Smooth muscle cell (in vitro differentiated cells): Measurements from ENCODE around the gene ZNF215. TPM values are rescaled to one million over a fixed set of nuclear protein-coding genes. Genes with fewer than 3 reads are reported as not detected.
A peak's percentile ranks its signal among the peaks of the same experiment; 100 is the strongest.

Experiments used
- DNase-seq: peaks from one replicate; lab custom pipeline; 2025; ENCODE audit not compliant: unreplicated experiment; lab: John Stamatoyannopoulos, UW
- H2AFZ ChIP-seq: fragments of 200-600 bp; sonication (generic); 2 replicates; pipeline ENCODE4 v1.6.0; 2016; ENCODE audit warnings: antibody characterized with exemption, low read depth, mild to moderate bottlenecking
- H3F3A ChIP-seq: fragments of 200-600 bp; sonication (generic); 2 replicates; pipeline ENCODE4 v1.6.0; 2017; ENCODE audit warnings: antibody characterized with exemption, low read depth
- H3K27ac ChIP-seq: fragments of 200-600 bp; sonication (generic); 2 replicates; pipeline ENCODE4 v1.5.1; 2016; ENCODE audit warnings: low read depth, mild to moderate bottlenecking
- H3K27me3 ChIP-seq: fragments of 200-600 bp; sonication (generic); 2 replicates; pipeline ENCODE4 v1.6.1; 2016; ENCODE audit warnings: low read depth, mild to moderate bottlenecking
- H3K36me3 ChIP-seq: fragments of 200-600 bp; sonication (generic); 2 replicates; pipeline ENCODE4 v1.5.1; 2016; ENCODE audit warnings: low read depth
- H3K4me1 ChIP-seq: fragments of 200-600 bp; sonication (generic); 2 replicates; pipeline ENCODE4 v1.5.1; 2016; ENCODE audit warnings: low read depth
- H3K4me2 ChIP-seq: fragments of 200-600 bp; sonication (generic); 2 replicates; pipeline ENCODE4 v1.6.0; 2016; ENCODE audit warnings: mild to moderate bottlenecking
- H3K4me3 ChIP-seq: fragments of 200-600 bp; sonication (generic); 2 replicates; pipeline ENCODE4 v1.5.1; 2016; ENCODE audit warnings: mild to moderate bottlenecking
- H3K79me2 ChIP-seq: fragments of 200-600 bp; sonication (generic); 2 replicates; pipeline ENCODE4 v1.6.0; 2016; ENCODE audit warnings: low read depth, mild to moderate bottlenecking
- H3K9ac ChIP-seq: fragments of 200-600 bp; sonication (generic); 2 replicates; pipeline ENCODE4 v1.6.0; 2016; ENCODE audit warnings: low read depth
- H3K9me3 ChIP-seq: fragments of 200-600 bp; sonication (generic); replicated peaks from 2 replicates; pipeline ENCODE4 v1.5.1; 2016; ENCODE audit warnings: low read depth
- H4K20me1 ChIP-seq: fragments of 200-600 bp; sonication (generic); 2 replicates; pipeline ENCODE4 v1.6.0; 2016; ENCODE audit warnings: low read depth
- CTCF ChIP-seq: fragments of 200-600 bp; sonication (generic); IDR thresholded peaks from 2 replicates; pipeline ENCODE4 v1.5.1; 2017; ENCODE audit warnings: borderline replicate concordance, mild to moderate bottlenecking, antibody characterized with exemption; ENCODE audit not compliant: insufficient read depth, poor library complexity, severe bottlenecking
- WGBS: methylation state at CpG from one replicate; pipeline ENCODE4 v1.1.7; 2016; ENCODE audit warnings: low lambda C conversion rate; 5-methylcytosine and 5-hydroxymethylcytosine counted together
- polyA plus RNA-seq: library from polyadenylated mRNA; unstranded; fragments of >200 nt; fragmentation: Nextera tagmentation; extraction: Ambion mirVana; gene quantifications from 2 replicates; pipeline ENCODE4 v1.2.1, GENCODE V29; 2016
- total RNA-seq: library from RNA; depleted of rRNA; stranded (reverse); fragments of >200 nt; gene quantifications from 2 replicates; pipeline ENCODE4 v1.2.3, GENCODE V29; 2014

ZNF215 gene
- total and polyA plus RNA-seq, 2 experiments from 2014 or later, result 2.8 to 9.1 TPM

- no peak for TF ChIP-seq CTCF
- Histone ChIP-seq H3K27me3 (no peaks in the 10 kb centered on the region), H3K9ac (no peak overlapping the region), H3K4me2 (peak overlapping the region; percentile 97), H3K27ac (peak overlapping the region; percentile 82), H3K9me3 (no peaks in the 10 kb centered on the region), H3F3A (peaks cover 20% of the 10 kb centered on the region), H3K4me3 (no peak overlapping the region), H2AFZ (no peak overlapping the region), H3K4me1 (peaks cover 14% of the 10 kb centered on the region), H4K20me1 (no peaks in the 10 kb centered on the region), H3K36me3 (no peaks in the 10 kb centered on the region), H3K79me2 (no peaks in the 10 kb centered on the region)
- no peak for DNase-seq
Measured at GRCh38 chr11:6925007-6925577, 1.1 kb upstream of the ZNF215 start.

- no peaks in the 10 kb centered on the region for H3K36me3 ChIP-seq
- peaks cover 20% of the 10 kb centered on the region for H3F3A ChIP-seq
- peak overlapping the region; percentile 97 for H2AFZ ChIP-seq
- peak overlapping the region; percentile 97 for H3K4me2 ChIP-seq
- TF ChIP-seq CTCF, result no peak
- peak overlapping the region; percentile 74 for H3K4me3 ChIP-seq
- no peaks in the 10 kb centered on the region for H4K20me1 ChIP-seq
- no peaks in the 10 kb centered on the region for H3K79me2 ChIP-seq
- H3K27me3 ChIP-seq, result no peaks in the 10 kb centered on the region
- peak overlapping the region; percentile 26 for H3K9ac ChIP-seq
- 52% methylated on average over 2 of the region's 2 CpGs for WGBS
- H3K27ac ChIP-seq, result peak overlapping the region; percentile 82
- H3K4me1 ChIP-seq, result peaks cover 14% of the 10 kb centered on the region
- H3K9me3 ChIP-seq, result no peaks in the 10 kb centered on the region
- DNase-seq, result no peak
Measured at GRCh38 chr11:6925636-6926207, 504 bp upstream of the ZNF215 start.

GRCh38 chr11:6927030-6927617 lies 898 bp downstream of the ZNF215 start:
- peak overlapping the region; percentile 66 for H3K9ac ChIP-seq
- no peaks in the 10 kb centered on the region for H3K9me3 ChIP-seq
- no peak for TF ChIP-seq CTCF
- H3K4me3 ChIP-seq, result peak overlapping the region; percentile 74
- peaks cover 20% of the 10 kb centered on the region for H3F3A ChIP-seq
- 14% methylated on average over 11 of the region's 11 CpGs for WGBS
- peak overlapping the region; percentile 82 for H3K27ac ChIP-seq
- peak overlapping the region; percentile 97 for H2AFZ ChIP-seq
- no peaks in the 10 kb centered on the region for H3K79me2 ChIP-seq
- H4K20me1 ChIP-seq, result no peaks in the 10 kb centered on the region
- no peaks in the 10 kb centered on the region for H3K36me3 ChIP-seq
- peak overlapping the region; percentile 97 for H3K4me2 ChIP-seq
- peaks cover 14% of the 10 kb centered on the region for H3K4me1 ChIP-seq
- DNase-seq, result no peak
- H3K27me3 ChIP-seq, result no peaks in the 10 kb centered on the region

GRCh38 chr11:6928916-6929315 lies 2.7 kb downstream of the ZNF215 start:
- no peak for DNase-seq
- Histone ChIP-seq H3K36me3 (no peaks in the 10 kb centered on the region), H3K4me3 (no peak overlapping the region), H3K4me2 (no peak overlapping the region), H4K20me1 (no peaks in the 10 kb centered on the region), H3F3A (peaks cover 20% of the 10 kb centered on the region), H3K27me3 (no peaks in the 10 kb centered on the region), H3K9ac (no peak overlapping the region), H3K4me1 (peaks cover 14% of the 10 kb centered on the region), H2AFZ (no peak overlapping the region), H3K9me3 (no peaks in the 10 kb centered on the region), H3K79me2 (no peaks in the 10 kb centered on the region), H3K27ac (no peak overlapping the region)
- 59% methylated on average over 4 of the region's 4 CpGs for WGBS
- no peak for TF ChIP-seq CTCF
